ACC112 (cell line): ENCODE results near the gene GUCY2D.

Experiments
- H2AFZ ChIP-seq: fragments of 200-600 bp; sonication (generic); one replicate; pipeline ENCODE4 v1.6.0; 2017; ENCODE audit warnings: antibody characterized with exemption, low read length; ENCODE audit not compliant: unreplicated experiment
- H3K27ac ChIP-seq: fragments of 200-600 bp; sonication (generic); 2 replicates; pipeline ENCODE4 v1.5.1; 2014; ENCODE audit warnings: low read depth, mild to moderate bottlenecking, antibody characterized with exemption, low read length, moderate library complexity
- H3K27me3 ChIP-seq: fragments of 200-600 bp; sonication (generic); 2 replicates; pipeline ENCODE4 v1.6.1; 2014; ENCODE audit warnings: mild to moderate bottlenecking, antibody characterized with exemption, low read length, moderate library complexity, mixed read lengths; ENCODE audit not compliant: insufficient read depth
- H3K36me3 ChIP-seq: fragments of 200-600 bp; sonication (generic); 2 replicates; pipeline ENCODE4 v1.6.1; 2016; ENCODE audit warnings: mild to moderate bottlenecking, antibody characterized with exemption, low read length, moderate library complexity, mixed read lengths; ENCODE audit not compliant: insufficient read depth
- H3K4me1 ChIP-seq: fragments of 200-600 bp; sonication (generic); one replicate; pipeline ENCODE4 v1.6.1; 2016; ENCODE audit warnings: low read length, mixed read lengths; ENCODE audit not compliant: insufficient read depth, unreplicated experiment, control insufficient read depth
- H3K4me3 ChIP-seq: fragments of 200-600 bp; sonication (generic); 2 replicates; pipeline ENCODE4 v1.5.1; 2014; ENCODE audit warnings: mild to moderate bottlenecking, low read depth, low read length
- H3K79me2 ChIP-seq: fragments of 200-600 bp; sonication (generic); one replicate; pipeline ENCODE4 v1.6.0; 2016; ENCODE audit warnings: low read length; ENCODE audit not compliant: control insufficient read depth, unreplicated experiment, insufficient read depth

Gene GUCY2D

GRCh38 chr17:8046929-8047768 is 44.7 kb downstream of the GUCY2D start:
- Histone ChIP-seq H3K36me3 (no peaks in the 10 kb centered on the region), H3K79me2 (no peaks in the 10 kb centered on the region), H3K27me3 (no peaks in the 10 kb centered on the region), H3K4me1 (no peaks in the 10 kb centered on the region), H2AFZ (no peak overlapping the region), H3K27ac (no peak overlapping the region), H3K4me3 (no peak overlapping the region)

- Histone ChIP-seq H3K27ac (no peak overlapping the region), H3K79me2 (no peaks in the 10 kb centered on the region), H3K4me1 (no peaks in the 10 kb centered on the region), H2AFZ (no peak overlapping the region), H3K4me3 (no peak overlapping the region), H3K36me3 (no peaks in the 10 kb centered on the region), H3K27me3 (no peaks in the 10 kb centered on the region)
Measured at GRCh38 chr17:8047769-8048110, 45.3 kb downstream of the GUCY2D start.

GRCh38 chr17:8048236-8048635 is 45.8 kb downstream of the GUCY2D start:
- Histone ChIP-seq H3K27me3 (no peaks in the 10 kb centered on the region), H3K36me3 (no peaks in the 10 kb centered on the region), H2AFZ (no peak overlapping the region), H3K27ac (no peak overlapping the region), H3K4me3 (no peak overlapping the region), H3K79me2 (no peaks in the 10 kb centered on the region), H3K4me1 (no peaks in the 10 kb centered on the region)

GRCh38 chr17:8048736-8049135 is 46.3 kb downstream of the GUCY2D start:
- Histone ChIP-seq H3K4me3 (no peak overlapping the region), H3K27ac (no peak overlapping the region), H2AFZ (no peak overlapping the region), H3K27me3 (no peaks in the 10 kb centered on the region), H3K79me2 (no peaks in the 10 kb centered on the region), H3K4me1 (no peaks in the 10 kb centered on the region), H3K36me3 (no peaks in the 10 kb centered on the region)

GRCh38 chr17:8051831-8052230 is 49.4 kb downstream of the GUCY2D start:
- no peaks in the 10 kb centered on the region for H3K27me3 ChIP-seq
- H3K4me3 ChIP-seq, result no peak overlapping the region
- H3K27ac ChIP-seq, result no peak overlapping the region
- no peaks in the 10 kb centered on the region for H3K36me3 ChIP-seq
- H3K4me1 ChIP-seq, result peaks cover 14% of the 10 kb centered on the region
- H3K79me2 ChIP-seq, result no peaks in the 10 kb centered on the region
- H2AFZ ChIP-seq, result no peak overlapping the region

GRCh38 chr17:8052256-8053252 is 50.1 kb downstream of the GUCY2D start:
- Histone ChIP-seq H3K27me3 (no peaks in the 10 kb centered on the region), H3K36me3 (no peaks in the 10 kb centered on the region), H3K79me2 (no peaks in the 10 kb centered on the region), H3K4me1 (peaks cover 15% of the 10 kb centered on the region), H3K27ac (no peak overlapping the region), H3K4me3 (no peak overlapping the region), H2AFZ (no peak overlapping the region)

- Histone ChIP-seq H3K79me2 (no peaks in the 10 kb centered on the region), H3K27me3 (peaks cover 6% of the 10 kb centered on the region; the same call in 1 of the 2 replicates), H3K36me3 (no peaks in the 10 kb centered on the region), H3K4me3 (no peak overlapping the region), H2AFZ (no peak overlapping the region), H3K27ac (no peak overlapping the region), H3K4me1 (peaks cover 19% of the 10 kb centered on the region)
Measured at GRCh38 chr17:8053600-8053999, 51.2 kb downstream of the GUCY2D start.

- Histone ChIP-seq H3K4me1 (peaks cover 33% of the 10 kb centered on the region), H3K27ac (peak overlapping the region; percentile 25; the same call in 1 of the 2 replicates), H3K36me3 (no peaks in the 10 kb centered on the region), H3K4me3 (no peak overlapping the region), H3K27me3 (peaks cover 27% of the 10 kb centered on the region), H2AFZ (no peak overlapping the region), H3K79me2 (no peaks in the 10 kb centered on the region)
Measured at GRCh38 chr17:8055851-8056231, 53.4 kb downstream of the GUCY2D start.

GRCh38 chr17:8056232-8056975 is 54.0 kb downstream of the GUCY2D start:
- Histone ChIP-seq H2AFZ (no peak overlapping the region), H3K4me3 (no peak overlapping the region), H3K79me2 (no peaks in the 10 kb centered on the region), H3K4me1 (peaks cover 33% of the 10 kb centered on the region), H3K36me3 (no peaks in the 10 kb centered on the region), H3K27me3 (peaks cover 32% of the 10 kb centered on the region), H3K27ac (0 out of 2 replicates have a peak overlapping the region, but pooled peaks have one; percentile 25)

GRCh38 chr17:8056976-8057625 is 54.7 kb downstream of the GUCY2D start:
- no peak overlapping the region for H3K27ac ChIP-seq
- no peaks in the 10 kb centered on the region for H3K36me3 ChIP-seq
- peaks cover 33% of the 10 kb centered on the region for H3K4me1 ChIP-seq
- H3K4me3 ChIP-seq, result no peak overlapping the region
- H2AFZ ChIP-seq, result no peak overlapping the region
- peaks cover 39% of the 10 kb centered on the region for H3K27me3 ChIP-seq
- H3K79me2 ChIP-seq, result no peaks in the 10 kb centered on the region
